GM12801 (cell line): ENCODE results near the gene TRIM46.

Source experiments
- CTCF ChIP-seq: IDR thresholded peaks from one replicate; pipeline ENCODE4 v1.5.1; 2011; ENCODE audit warnings: control low read depth; ENCODE audit not compliant: insufficient read length; ENCODE audit errors: extremely low read depth

The TRIM46 gene

GRCh38 chr1:155186794-155187455 lies 13.3 kb downstream of the TRIM46 start:
- no peak for TF ChIP-seq CTCF

GRCh38 chr1:155187456-155187891 lies 13.8 kb downstream of the TRIM46 start:
- no peak for TF ChIP-seq CTCF

GRCh38 chr1:155188268-155188667 lies 14.6 kb downstream of the TRIM46 start:
- TF ChIP-seq CTCF: no peak

GRCh38 chr1:155191904-155192303 lies 18.3 kb downstream of the TRIM46 start:
- no peak for TF ChIP-seq CTCF

- no peak for TF ChIP-seq CTCF
These were observed 19.0 kb downstream of the TRIM46 start for GRCh38 chr1:155192346-155193274.

GRCh38 chr1:155193275-155193990 lies 19.8 kb downstream of the TRIM46 start:
- no peak for TF ChIP-seq CTCF
